Liver (tissue), 9 donors: ENCODE data around the gene LYRM2. TPM values are rescaled to one million over a fixed set of nuclear protein-coding genes. Genes with fewer than 3 reads are reported as not detected.

ENCODE experiments used
- DNase-seq: peaks from one replicate; pipeline ENCODE4 v3.0.0-alpha.2; 2017; ENCODE audit warnings: low spot score
- H3K27ac ChIP-seq, 2 donors: one replicate each; pipeline ENCODE4 v1.7.0; 2013; ENCODE audit warnings: inconsistent platforms in 2 of 2, low read length in 2 of 2, control low read depth in 1 of 2, low read depth in 1 of 2, mild to moderate bottlenecking in 1 of 2
- H3K27me3 ChIP-seq, 4 donors: one replicate each; pipeline versions ENCODE4 v1.6.1 to v1.7.0; 2013; ENCODE audit warnings: low read length in 3 of 4, inconsistent platforms in 1 of 4, mild to moderate bottlenecking in 1 of 4, moderate library complexity in 1 of 4; ENCODE audit not compliant: control insufficient read depth in 4 of 4, insufficient read depth in 4 of 4
- H3K36me3 ChIP-seq, 4 donors: one replicate each; pipeline versions ENCODE4 v1.6.1 to v1.7.0; 2013; ENCODE audit warnings: low read length in 3 of 4, mild to moderate bottlenecking in 3 of 4, low read depth in 1 of 4, moderate library complexity in 1 of 4; ENCODE audit not compliant: control insufficient read depth in 4 of 4, insufficient read depth in 3 of 4
- H3K4me1 ChIP-seq, 4 donors: one replicate each; pipeline versions ENCODE4 v1.6.1 to v1.7.0; 2013; ENCODE audit warnings: low read length in 3 of 4, mild to moderate bottlenecking in 3 of 4, moderate library complexity in 1 of 4; ENCODE audit not compliant: control insufficient read depth in 4 of 4, insufficient read depth in 4 of 4
- H3K4me3 ChIP-seq, 3 donors: one replicate each; pipeline versions ENCODE4 v1.6.1 to v1.7.0; 2013; ENCODE audit warnings: low read length in 3 of 3, control low read depth in 1 of 3, low read depth in 1 of 3, mild to moderate bottlenecking in 1 of 3
- H3K9ac ChIP-seq, 2 donors: one replicate each; pipeline ENCODE4 v1.7.0; 2013; ENCODE audit warnings: low read length in 2 of 2, mild to moderate bottlenecking in 2 of 2, moderate library complexity in 2 of 2, control low read depth in 1 of 2, low read depth in 1 of 2
- H3K9me3 ChIP-seq, 4 donors: one replicate each; pipeline versions ENCODE4 v1.6.1 to v1.7.0; 2013; ENCODE audit warnings: low read length in 3 of 4; ENCODE audit not compliant: control insufficient read depth in 4 of 4
- EGR1 ChIP-seq, 2 donors: IDR thresholded peaks; 2 replicates each; pipeline ENCODE4 v1.6.1; 2016 to 2018; ENCODE audit warnings: antibody characterized with exemption in 2 of 2, low read depth in 2 of 2
- HNF4G ChIP-seq: IDR thresholded peaks from 2 replicates; pipeline ENCODE4 v1.6.1; 2016; ENCODE audit warnings: antibody characterized with exemption
- JUND ChIP-seq, 2 donors: IDR thresholded peaks; 2 replicates each; pipeline ENCODE4 v1.6.1; 2016; ENCODE audit warnings: antibody characterized with exemption in 2 of 2
- SP1 ChIP-seq: IDR thresholded peaks from 2 replicates; pipeline ENCODE4 v1.6.1; 2018; ENCODE audit warnings: antibody characterized with exemption, mild to moderate bottlenecking
- YY1 ChIP-seq: IDR thresholded peaks from 2 replicates; pipeline ENCODE4 v1.6.1; 2016; ENCODE audit warnings: antibody characterized with exemption, mild to moderate bottlenecking
- WGBS: extraction: QIAGEN DNeasy Blood & Tissue Kit; methylation state at CpG from one replicate; pipeline ENCODE4 v1.1.7; 2013; 5-methylcytosine and 5-hydroxymethylcytosine counted together
- polyA plus RNA-seq, 2 donors: library from polyadenylated mRNA; stranded (reverse) in 1 of 2; unstranded in 1 of 2; fragments of 200-250 nt in 1 of 2; fragments of >200 nt in 1 of 2; fragmentation: Nextera tagmentation in 1 of 2; extraction: Ambion mirVana in 1 of 2; gene quantifications; one replicate each; pipeline versions ENCODE4 v1.2.1 to v1.2.3, GENCODE V29; 2013 to 2015
- total RNA-seq, 2 donors: library from RNA; depleted of rRNA; stranded (reverse); fragments of >200 nt; gene quantifications; one replicate each; pipeline ENCODE4 v1.2.3, GENCODE V29; 2014
- TF ChIP-seq, protein P1 (sequence below): IDR thresholded peaks from 2 replicates; pipeline ENCODE4 v1.6.1; 2016; ENCODE audit warnings: antibody characterized with exemption, mild to moderate bottlenecking
- TF ChIP-seq, protein P2 (sequence below): fragments of 150-350 bp; IDR thresholded peaks from 2 replicates; pipeline ENCODE4 v1.5.1; 2017; ENCODE audit warnings: improper control_type of control experiment, low read depth, low read length; ENCODE audit not compliant: missing input control
- TF ChIP-seq, protein P3 (sequence below): IDR thresholded peaks from 2 replicates; pipeline ENCODE4 v1.6.1; 2016; ENCODE audit warnings: antibody characterized with exemption
- TF ChIP-seq, protein P4 (sequence below): IDR thresholded peaks from 2 replicates; pipeline ENCODE4 v1.6.1; 2016; ENCODE audit warnings: antibody characterized with exemption
- donor health status: healthy.
- donor health status: healthy.
- donor health status: healthy.
- donor health status: healthy.
- donor health status: healthy.

Gene LYRM2
- total and polyA plus RNA-seq, 4 donors = 8.9 to 34.7 (median 12.4) TPM

DNA sequence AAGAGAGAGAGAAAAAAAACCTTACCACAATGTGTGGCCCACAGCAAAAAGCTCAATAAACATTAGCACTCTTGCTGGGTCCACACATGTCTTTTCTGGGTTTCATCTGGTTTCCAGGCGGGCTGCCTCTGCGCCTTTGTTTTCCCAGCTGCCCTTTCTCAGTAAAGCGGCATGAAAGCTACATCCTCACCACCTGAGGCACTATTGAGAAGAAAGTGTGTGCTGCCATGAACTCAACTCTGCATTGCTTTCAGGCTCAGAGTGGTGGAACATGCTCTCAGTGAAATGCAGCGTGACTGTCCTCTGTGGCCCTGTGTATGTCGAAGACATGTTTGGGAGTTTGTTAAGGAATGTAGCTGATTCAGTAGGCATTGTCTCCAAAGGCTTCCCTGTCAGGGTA lies 102.3 kb downstream of the LYRM2 start:
- H3K27ac ChIP-seq = no peak overlapping the region
- no peaks in the 10 kb centered on the region for H3K27me3 ChIP-seq
- no peak overlapping the region for H3K4me3 ChIP-seq
- no peak overlapping the region for H3K9ac ChIP-seq
- WGBS = 98% methylated on average over 5 of the region's 5 CpGs
- DNase-seq = no peak
- TF ChIP-seq, protein P1, sequence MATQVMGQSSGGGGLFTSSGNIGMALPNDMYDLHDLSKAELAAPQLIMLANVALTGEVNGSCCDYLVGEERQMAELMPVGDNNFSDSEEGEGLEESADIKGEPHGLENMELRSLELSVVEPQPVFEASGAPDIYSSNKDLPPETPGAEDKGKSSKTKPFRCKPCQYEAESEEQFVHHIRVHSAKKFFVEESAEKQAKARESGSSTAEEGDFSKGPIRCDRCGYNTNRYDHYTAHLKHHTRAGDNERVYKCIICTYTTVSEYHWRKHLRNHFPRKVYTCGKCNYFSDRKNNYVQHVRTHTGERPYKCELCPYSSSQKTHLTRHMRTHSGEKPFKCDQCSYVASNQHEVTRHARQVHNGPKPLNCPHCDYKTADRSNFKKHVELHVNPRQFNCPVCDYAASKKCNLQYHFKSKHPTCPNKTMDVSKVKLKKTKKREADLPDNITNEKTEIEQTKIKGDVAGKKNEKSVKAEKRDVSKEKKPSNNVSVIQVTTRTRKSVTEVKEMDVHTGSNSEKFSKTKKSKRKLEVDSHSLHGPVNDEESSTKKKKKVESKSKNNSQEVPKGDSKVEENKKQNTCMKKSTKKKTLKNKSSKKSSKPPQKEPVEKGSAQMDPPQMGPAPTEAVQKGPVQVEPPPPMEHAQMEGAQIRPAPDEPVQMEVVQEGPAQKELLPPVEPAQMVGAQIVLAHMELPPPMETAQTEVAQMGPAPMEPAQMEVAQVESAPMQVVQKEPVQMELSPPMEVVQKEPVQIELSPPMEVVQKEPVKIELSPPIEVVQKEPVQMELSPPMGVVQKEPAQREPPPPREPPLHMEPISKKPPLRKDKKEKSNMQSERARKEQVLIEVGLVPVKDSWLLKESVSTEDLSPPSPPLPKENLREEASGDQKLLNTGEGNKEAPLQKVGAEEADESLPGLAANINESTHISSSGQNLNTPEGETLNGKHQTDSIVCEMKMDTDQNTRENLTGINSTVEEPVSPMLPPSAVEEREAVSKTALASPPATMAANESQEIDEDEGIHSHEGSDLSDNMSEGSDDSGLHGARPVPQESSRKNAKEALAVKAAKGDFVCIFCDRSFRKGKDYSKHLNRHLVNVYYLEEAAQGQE = no peak
- TF ChIP-seq HNF4G (no peak), SP1 (no peak)
- TF ChIP-seq, protein P2, sequence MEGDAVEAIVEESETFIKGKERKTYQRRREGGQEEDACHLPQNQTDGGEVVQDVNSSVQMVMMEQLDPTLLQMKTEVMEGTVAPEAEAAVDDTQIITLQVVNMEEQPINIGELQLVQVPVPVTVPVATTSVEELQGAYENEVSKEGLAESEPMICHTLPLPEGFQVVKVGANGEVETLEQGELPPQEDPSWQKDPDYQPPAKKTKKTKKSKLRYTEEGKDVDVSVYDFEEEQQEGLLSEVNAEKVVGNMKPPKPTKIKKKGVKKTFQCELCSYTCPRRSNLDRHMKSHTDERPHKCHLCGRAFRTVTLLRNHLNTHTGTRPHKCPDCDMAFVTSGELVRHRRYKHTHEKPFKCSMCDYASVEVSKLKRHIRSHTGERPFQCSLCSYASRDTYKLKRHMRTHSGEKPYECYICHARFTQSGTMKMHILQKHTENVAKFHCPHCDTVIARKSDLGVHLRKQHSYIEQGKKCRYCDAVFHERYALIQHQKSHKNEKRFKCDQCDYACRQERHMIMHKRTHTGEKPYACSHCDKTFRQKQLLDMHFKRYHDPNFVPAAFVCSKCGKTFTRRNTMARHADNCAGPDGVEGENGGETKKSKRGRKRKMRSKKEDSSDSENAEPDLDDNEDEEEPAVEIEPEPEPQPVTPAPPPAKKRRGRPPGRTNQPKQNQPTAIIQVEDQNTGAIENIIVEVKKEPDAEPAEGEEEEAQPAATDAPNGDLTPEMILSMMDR = no peak
- TF ChIP-seq, protein P3, sequence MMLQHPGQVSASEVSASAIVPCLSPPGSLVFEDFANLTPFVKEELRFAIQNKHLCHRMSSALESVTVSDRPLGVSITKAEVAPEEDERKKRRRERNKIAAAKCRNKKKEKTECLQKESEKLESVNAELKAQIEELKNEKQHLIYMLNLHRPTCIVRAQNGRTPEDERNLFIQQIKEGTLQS = no peak
- no peaks in the 10 kb centered on the region for H3K36me3 ChIP-seq
- no peaks in the 10 kb centered on the region for H3K9me3 ChIP-seq
- H3K4me1 ChIP-seq = no peaks in the 10 kb centered on the region

DNA sequence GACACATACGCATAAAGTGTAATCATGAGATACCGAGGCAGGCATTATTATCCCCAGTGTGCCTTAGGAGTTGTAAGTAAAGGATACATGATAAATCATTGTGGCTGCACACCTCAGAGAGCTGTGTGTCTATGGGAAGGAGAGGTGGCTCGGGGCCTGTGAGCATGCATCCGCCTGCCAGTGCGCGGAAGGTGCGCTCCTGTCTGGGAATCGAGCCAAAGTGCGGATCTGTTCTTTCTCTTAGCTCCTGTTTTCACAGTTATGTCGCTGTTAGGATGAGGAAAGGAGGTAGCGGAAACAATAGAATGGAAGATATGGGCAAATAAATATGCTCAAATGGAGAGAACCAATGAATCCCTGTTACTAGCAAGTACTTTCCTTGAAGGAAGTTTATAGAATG lies 107.6 kb downstream of the LYRM2 start:
- TF ChIP-seq, protein P3 = no peak
- TF ChIP-seq YY1 = no peak
- TF ChIP-seq JUND (IDR thresholded peaks at IDR 0.05) = no peak
- no peak for TF ChIP-seq EGR1 (IDR thresholded peaks at IDR 0.05; ENCODE audit: low read depth in 2 of 2)
- TF ChIP-seq, protein P2 = no peak
- TF ChIP-seq, protein P4, sequence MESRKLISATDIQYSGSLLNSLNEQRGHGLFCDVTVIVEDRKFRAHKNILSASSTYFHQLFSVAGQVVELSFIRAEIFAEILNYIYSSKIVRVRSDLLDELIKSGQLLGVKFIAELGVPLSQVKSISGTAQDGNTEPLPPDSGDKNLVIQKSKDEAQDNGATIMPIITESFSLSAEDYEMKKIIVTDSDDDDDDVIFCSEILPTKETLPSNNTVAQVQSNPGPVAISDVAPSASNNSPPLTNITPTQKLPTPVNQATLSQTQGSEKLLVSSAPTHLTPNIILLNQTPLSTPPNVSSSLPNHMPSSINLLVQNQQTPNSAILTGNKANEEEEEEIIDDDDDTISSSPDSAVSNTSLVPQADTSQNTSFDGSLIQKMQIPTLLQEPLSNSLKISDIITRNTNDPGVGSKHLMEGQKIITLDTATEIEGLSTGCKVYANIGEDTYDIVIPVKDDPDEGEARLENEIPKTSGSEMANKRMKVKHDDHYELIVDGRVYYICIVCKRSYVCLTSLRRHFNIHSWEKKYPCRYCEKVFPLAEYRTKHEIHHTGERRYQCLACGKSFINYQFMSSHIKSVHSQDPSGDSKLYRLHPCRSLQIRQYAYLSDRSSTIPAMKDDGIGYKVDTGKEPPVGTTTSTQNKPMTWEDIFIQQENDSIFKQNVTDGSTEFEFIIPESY = no peak
- TF ChIP-seq, protein P1 = no peak
- H3K27ac ChIP-seq = no peak overlapping the region
- H3K4me3 ChIP-seq = no peak overlapping the region
- H3K9me3 ChIP-seq = no peaks in the 10 kb centered on the region
- no peak for DNase-seq
- WGBS = 98% methylated on average over 11 of the region's 11 CpGs
- H3K36me3 ChIP-seq = no peaks in the 10 kb centered on the region
- no peaks in the 10 kb centered on the region for H3K4me1 ChIP-seq
- H3K27me3 ChIP-seq = no peaks in the 10 kb centered on the region
- no peak overlapping the region for H3K9ac ChIP-seq
